Activated CD4-positive, alpha-beta T cell treated with anti-CD3 and anti-CD28 coated beads, Interleukin-2, amount 10 ng/mL, durations not matched to agents 7 days and 5 days (primary cell): ENCODE measurements around the gene CYB561D1. TPM values are rescaled to one million over a fixed set of nuclear protein-coding genes. Genes with fewer than 3 reads are reported as not detected.
"Not testable (repeated sequence)": the region's sequence is repeated elsewhere in the genome, so short reads cannot be mapped to it uniquely, and the experiment has no call there.

ENCODE experiments used
- CTCF ChIA-PET: fragments of 350-600 bp; sonication (Branson Sonifier 250); formaldehyde crosslinking; loops from one replicate; lab custom pipeline; 2021; ENCODE audit warnings: antibody characterized with exemption; lab: Charles Lee
- POLR2A ChIA-PET: fragments of 350-600 bp; sonication (Branson Sonifier 250); formaldehyde crosslinking; loops from one replicate; lab custom pipeline; 2021; ENCODE audit warnings: antibody characterized with exemption; lab: Charles Lee
- DNase-seq: peaks from one replicate; pipeline ENCODE4 v3.0.0-alpha.2; 2020
- H3K27ac Mint-ChIP-seq: one replicate; pipeline ENCODE4 v1.8.0; 2021; ENCODE audit warnings: mild to moderate bottlenecking, moderate library complexity, mixed read lengths
- H3K27me3 Mint-ChIP-seq: one replicate; pipeline ENCODE4 v1.8.0; 2021; ENCODE audit warnings: mixed read lengths
- H3K36me3 Mint-ChIP-seq: one replicate; pipeline ENCODE4 v1.8.0; 2021; ENCODE audit warnings: low read depth, mixed read lengths
- H3K4me1 Mint-ChIP-seq: one replicate; pipeline ENCODE4 v1.8.0; 2021; ENCODE audit warnings: mixed read lengths
- H3K4me3 Mint-ChIP-seq: one replicate; pipeline ENCODE4 v1.8.0; 2021; ENCODE audit warnings: mild to moderate bottlenecking, moderate library complexity, mixed read lengths
- H3K9me3 Mint-ChIP-seq: one replicate; pipeline ENCODE4 v1.8.0; 2021; ENCODE audit warnings: mixed read lengths
- total RNA-seq, 2 experiments: library from RNA; stranded (reverse); gene quantifications; one replicate each; pipeline ENCODE4 v1.2.3, GENCODE V29; 2021

CYB561D1 gene
- total RNA-seq, 2 experiments from 2014 or later: 25.3 to 29.7 TPM

GRCh38 chr1:109470245-109470644 is 23.6 kb upstream of the CYB561D1 start:
- ChIA-PET POLR2A (interaction anchor here (0.8 kb wide), 1 partner anchor 396 kb away, joined by 3 read pairs; no protein-coding TSS in a partner anchor), CTCF (interaction anchor here (1.1 to 1.4 kb wide), 2 partner anchors 8 to 20 kb away, joined by 3 read pairs; no protein-coding TSS in a partner anchor)
- Mint-ChIP-seq H3K4me1 (peaks cover 11% of the 10 kb centered on the region), H3K27me3 (peaks cover 63% of the 10 kb centered on the region), H3K4me3 (no peak overlapping the region), H3K36me3 (no peaks in the 10 kb centered on the region), H3K9me3 (no peaks in the 10 kb centered on the region), H3K27ac (no peak overlapping the region)
- DNase-seq: no peak

GRCh38 chr1:109472779-109473178 is 21.1 kb upstream of the CYB561D1 start:
- H3K27me3 Mint-ChIP-seq: peaks cover 53% of the 10 kb centered on the region
- H3K36me3 Mint-ChIP-seq: no peaks in the 10 kb centered on the region
- no peak for DNase-seq
- H3K27ac Mint-ChIP-seq: no peak overlapping the region
- H3K4me3 Mint-ChIP-seq: no peak overlapping the region
- no peaks in the 10 kb centered on the region for H3K9me3 Mint-ChIP-seq
- ChIA-PET CTCF (interaction anchor here (0.6 to 1.3 kb wide), 2 partner anchors 23 to 229 kb away, joined by 3 read pairs; no protein-coding TSS in a partner anchor), POLR2A (no interaction called here)
- H3K4me1 Mint-ChIP-seq: peaks cover 9% of the 10 kb centered on the region

GRCh38 chr1:109473284-109474057 is 20.4 kb upstream of the CYB561D1 start:
- H3K4me3 Mint-ChIP-seq, POLR2A ChIA-PET, H3K9me3 Mint-ChIP-seq, DNase-seq, H3K4me1 Mint-ChIP-seq, H3K27ac Mint-ChIP-seq, H3K36me3 Mint-ChIP-seq: not testable (repeated sequence)
- CTCF ChIA-PET: interaction anchor here (0.6 kb wide), 2 partner anchors 28 to 1681 kb away, joined by 3 read pairs; no protein-coding TSS in a partner anchor
- peaks cover 46% of the 10 kb centered on the region for H3K27me3 Mint-ChIP-seq

- Mint-ChIP-seq H3K36me3 (no peaks in the 10 kb centered on the region), H3K27me3 (peaks cover 45% of the 10 kb centered on the region), H3K27ac (no peak overlapping the region), H3K4me3 (no peak overlapping the region), H3K4me1 (peaks cover 9% of the 10 kb centered on the region), H3K9me3 (no peaks in the 10 kb centered on the region)
- CTCF ChIA-PET: no interaction called here
- POLR2A ChIA-PET: no interaction called here
- DNase-seq: no peak
Observed at GRCh38 chr1:109474697-109475096, 19.2 kb upstream of the CYB561D1 start.

GRCh38 chr1:109475261-109475660 is 18.6 kb upstream of the CYB561D1 start:
- no peak for DNase-seq
- no peaks in the 10 kb centered on the region for H3K9me3 Mint-ChIP-seq
- no peaks in the 10 kb centered on the region for H3K36me3 Mint-ChIP-seq
- no peak overlapping the region for H3K4me3 Mint-ChIP-seq
- peaks cover 44% of the 10 kb centered on the region for H3K27me3 Mint-ChIP-seq
- peaks cover 9% of the 10 kb centered on the region for H3K4me1 Mint-ChIP-seq
- POLR2A ChIA-PET: no interaction called here
- CTCF ChIA-PET: no interaction called here
- H3K27ac Mint-ChIP-seq: no peak overlapping the region

- no peak for DNase-seq
- H3K9me3 Mint-ChIP-seq: no peaks in the 10 kb centered on the region
- H3K4me1 Mint-ChIP-seq: peaks cover 9% of the 10 kb centered on the region
- H3K27ac Mint-ChIP-seq: no peak overlapping the region
- ChIA-PET CTCF (interaction anchor here (0.7 kb wide), 1 partner anchor 26 kb away, joined by 3 read pairs; no protein-coding TSS in a partner anchor), POLR2A (no interaction called here)
- no peaks in the 10 kb centered on the region for H3K36me3 Mint-ChIP-seq
- peaks cover 37% of the 10 kb centered on the region for H3K27me3 Mint-ChIP-seq
- H3K4me3 Mint-ChIP-seq: no peak overlapping the region
Observed at GRCh38 chr1:109476825-109477224, 17.1 kb upstream of the CYB561D1 start.

GRCh38 chr1:109477821-109478220 is 16.1 kb upstream of the CYB561D1 start:
- Mint-ChIP-seq H3K27ac (no peak overlapping the region), H3K4me3 (no peak overlapping the region), H3K4me1 (peaks cover 17% of the 10 kb centered on the region), H3K36me3 (no peaks in the 10 kb centered on the region), H3K27me3 (peaks cover 34% of the 10 kb centered on the region), H3K9me3 (no peaks in the 10 kb centered on the region)
- DNase-seq: no peak
- ChIA-PET CTCF (interaction anchor here (1.2 to 43.6 kb wide), 2 partner anchors 8 to 46 kb away, joined by 3 to 1139 read pairs; partner anchors contain the start of genes AMIGO1 and GPR61), POLR2A (interaction anchor here (0.7 kb wide), 1 partner anchor 128 kb away, joined by 3 read pairs; no protein-coding TSS in a partner anchor)

- Mint-ChIP-seq H3K4me3 (no peak overlapping the region), H3K36me3 (no peaks in the 10 kb centered on the region), H3K9me3 (no peaks in the 10 kb centered on the region), H3K4me1 (peaks cover 24% of the 10 kb centered on the region), H3K27me3 (peaks cover 30% of the 10 kb centered on the region), H3K27ac (no peak overlapping the region)
- CTCF ChIA-PET: interaction anchor here (1.2 to 43.6 kb wide), 4 partner anchors 9 to 45 kb away, joined by 3 to 1139 read pairs (median 8); partner anchors contain the start of genes AMIGO1, CYB561D1 and GPR61
- peak; percentile 71 for DNase-seq
- POLR2A ChIA-PET: no interaction called here
Observed at GRCh38 chr1:109478806-109479205, 15.1 kb upstream of the CYB561D1 start.

GRCh38 chr1:109479311-109479710 is 14.6 kb upstream of the CYB561D1 start:
- no peaks in the 10 kb centered on the region for H3K9me3 Mint-ChIP-seq
- no peak overlapping the region for H3K4me3 Mint-ChIP-seq
- POLR2A ChIA-PET: no interaction called here
- CTCF ChIA-PET: interaction anchor here (1.5 to 43.6 kb wide), 3 partner anchors 11 to 45 kb away, joined by 4 to 1139 read pairs (median 11); partner anchors contain the start of genes AMIGO1, CYB561D1 and GPR61
- no peak for DNase-seq
- H3K27ac Mint-ChIP-seq: no peak overlapping the region
- H3K27me3 Mint-ChIP-seq: peaks cover 30% of the 10 kb centered on the region
- H3K4me1 Mint-ChIP-seq: peaks cover 27% of the 10 kb centered on the region
- no peaks in the 10 kb centered on the region for H3K36me3 Mint-ChIP-seq

GRCh38 chr1:109479901-109480300 is 14.0 kb upstream of the CYB561D1 start:
- Mint-ChIP-seq H3K36me3 (no peaks in the 10 kb centered on the region), H3K4me3 (no peak overlapping the region), H3K27ac (no peak overlapping the region), H3K9me3 (no peaks in the 10 kb centered on the region), H3K27me3 (peaks cover 25% of the 10 kb centered on the region), H3K4me1 (peaks cover 33% of the 10 kb centered on the region)
- CTCF ChIA-PET: interaction anchor here (1.5 to 43.6 kb wide), 3 partner anchors 11 to 44 kb away, joined by 4 to 1139 read pairs (median 11); partner anchors contain the start of genes AMIGO1, CYB561D1 and GPR61
- POLR2A ChIA-PET: no interaction called here
- DNase-seq: no peak

GRCh38 chr1:109481646-109482045 is 12.2 kb upstream of the CYB561D1 start:
- peaks cover 46% of the 10 kb centered on the region for H3K4me1 Mint-ChIP-seq
- DNase-seq: no peak
- no peaks in the 10 kb centered on the region for H3K9me3 Mint-ChIP-seq
- POLR2A ChIA-PET: no interaction called here
- H3K27me3 Mint-ChIP-seq: peaks cover 20% of the 10 kb centered on the region
- H3K27ac Mint-ChIP-seq: no peak overlapping the region
- peaks cover 8% of the 10 kb centered on the region for H3K36me3 Mint-ChIP-seq
- CTCF ChIA-PET: interaction anchor here (1.2 to 43.6 kb wide), 3 partner anchors 12 to 42 kb away, joined by 3 to 1139 read pairs (median 35); partner anchors contain the start of genes AMIGO1, CYB561D1 and GPR61
- no peak overlapping the region for H3K4me3 Mint-ChIP-seq

- ChIA-PET POLR2A (no interaction called here), CTCF (interaction anchor here (1.2 to 43.6 kb wide), 4 partner anchors 9 to 42 kb away, joined by 3 to 1139 read pairs (median 20); partner anchors contain the start of genes AMIGO1, CYB561D1 and GPR61)
- peak overlapping the region; percentile 56 for H3K4me3 Mint-ChIP-seq
- H3K9me3 Mint-ChIP-seq: no peaks in the 10 kb centered on the region
- peaks cover 48% of the 10 kb centered on the region for H3K4me1 Mint-ChIP-seq
- no peak for DNase-seq
- peaks cover 9% of the 10 kb centered on the region for H3K36me3 Mint-ChIP-seq
- H3K27ac Mint-ChIP-seq: no peak overlapping the region
- H3K27me3 Mint-ChIP-seq: peaks cover 18% of the 10 kb centered on the region
Observed at GRCh38 chr1:109482242-109482641, 11.7 kb upstream of the CYB561D1 start.
